CD14-positive monocyte (primary cell): ENCODE results near the gene EML6. TPM values are rescaled to one million over a fixed set of nuclear protein-coding genes. Genes with fewer than 3 reads are reported as not detected.

ENCODE experiments used
- DNase-seq, 3 donors: peaks; one replicate each; pipeline ENCODE4 v3.0.0-alpha.2; 2011 to 2022
- H2AFZ ChIP-seq: 2 replicates; pipeline ENCODE4 v1.6.0; 2012; ENCODE audit warnings: mild to moderate bottlenecking, low read depth, low read length, inconsistent platforms; ENCODE audit not compliant: insufficient read depth, poor library complexity, severe bottlenecking
- H3K27ac ChIP-seq, 2 donors: 1 replicate in 1 of 2; 2 replicates in 1 of 2; pipeline ENCODE4 v1.5.1; 2012 to 2013; ENCODE audit warnings: low read length in 2 of 2, control low read depth in 1 of 2, inconsistent platforms in 1 of 2, low read depth in 1 of 2, mild to moderate bottlenecking in 1 of 2
- H3K27me3 ChIP-seq, 2 donors: one replicate each; pipeline versions ENCODE4 v1.6.0 to v1.6.1; 2011 to 2013; ENCODE audit warnings: low read length in 2 of 2; ENCODE audit not compliant: control insufficient read depth in 2 of 2, insufficient read depth in 2 of 2
- H3K36me3 ChIP-seq, 2 donors: replicated peaks in 1 of 2; 1 replicate in 1 of 2; 2 replicates in 1 of 2; pipeline versions ENCODE4 v1.5.1 to v1.6.1; 2012 to 2013; ENCODE audit warnings: low read length in 2 of 2, control low read depth in 1 of 2, inconsistent platforms in 1 of 2, mild to moderate bottlenecking in 1 of 2; ENCODE audit not compliant: insufficient read depth in 2 of 2, control insufficient read depth in 1 of 2
- H3K4me1 ChIP-seq, 2 donors: 1 replicate in 1 of 2; 2 replicates in 1 of 2; pipeline versions ENCODE4 v1.5.1 to v1.6.1; 2012 to 2013; ENCODE audit warnings: low read length in 2 of 2, control low read depth in 1 of 2, inconsistent platforms in 1 of 2, mild to moderate bottlenecking in 1 of 2, moderate library complexity in 1 of 2; ENCODE audit not compliant: insufficient read depth in 2 of 2, control insufficient read depth in 1 of 2
- H3K4me2 ChIP-seq: replicated peaks from 2 replicates; pipeline ENCODE3; 2012; ENCODE audit warnings: low read length, moderate library complexity, mild to moderate bottlenecking; ENCODE audit not compliant: poor library complexity, severe bottlenecking; ENCODE audit errors: extremely low read depth
- H3K4me3 ChIP-seq, 3 experiments: fragments of 200-600 bp in 1 of 3; sonication (generic) in 1 of 3; replicated peaks in 1 of 3; 1 replicate in 2 of 3; 2 replicates in 1 of 3; pipeline ENCODE4 v1.5.1; 2011 to 2013; ENCODE audit warnings: low read length in 3 of 3, mild to moderate bottlenecking in 3 of 3, control low read depth in 2 of 3, low read depth in 2 of 3, inconsistent platforms in 1 of 3, moderate library complexity in 1 of 3
- H3K79me2 ChIP-seq: 2 replicates; pipeline ENCODE4 v1.6.0; 2012; ENCODE audit warnings: mild to moderate bottlenecking, control low read depth, inconsistent platforms, low read length, moderate library complexity; ENCODE audit not compliant: insufficient read depth
- H3K9ac ChIP-seq: 2 replicates; pipeline ENCODE4 v1.6.0; 2017; ENCODE audit warnings: low read length, mild to moderate bottlenecking; ENCODE audit not compliant: insufficient read depth, poor library complexity, severe bottlenecking
- H3K9me3 ChIP-seq, 2 donors: replicated peaks in 1 of 2; 1 replicate in 1 of 2; 2 replicates in 1 of 2; pipeline versions ENCODE4 v1.5.1 to v1.6.1; 2012 to 2013; ENCODE audit warnings: low read length in 2 of 2, control low read depth in 1 of 2; ENCODE audit not compliant: control insufficient read depth in 1 of 2, insufficient read depth in 1 of 2
- H4K20me1 ChIP-seq: 2 replicates; pipeline ENCODE4 v1.6.0; 2012; ENCODE audit warnings: mild to moderate bottlenecking, low read length, control low read depth, moderate library complexity; ENCODE audit not compliant: insufficient read depth
- H3K27ac Mint-ChIP-seq, 7 donors: one replicate each; pipeline ENCODE4 v1.8.0; 2020; ENCODE audit warnings: mild to moderate bottlenecking in 7 of 7, mixed read lengths in 7 of 7, moderate library complexity in 6 of 7, inconsistent platforms in 2 of 7
- H3K27me3 Mint-ChIP-seq, 3 donors: one replicate each; pipeline ENCODE4 v1.8.0; 2021 to 2022; ENCODE audit warnings: low read depth in 3 of 3, mild to moderate bottlenecking in 3 of 3, mixed read lengths in 3 of 3, moderate library complexity in 3 of 3, inconsistent platforms in 1 of 3
- H3K36me3 Mint-ChIP-seq, 2 donors: one replicate each; pipeline ENCODE4 v1.8.0; 2020; ENCODE audit warnings: mixed read lengths in 2 of 2, inconsistent platforms in 1 of 2, mild to moderate bottlenecking in 1 of 2
- H3K4me1 Mint-ChIP-seq: one replicate; pipeline ENCODE4 v1.8.0; 2020; ENCODE audit warnings: mild to moderate bottlenecking, mixed read lengths
- H3K4me3 Mint-ChIP-seq, 2 donors: one replicate each; pipeline ENCODE4 v1.8.0; 2020; ENCODE audit warnings: mild to moderate bottlenecking in 2 of 2, mixed read lengths in 2 of 2, moderate library complexity in 1 of 2
- H3K9me3 Mint-ChIP-seq, 7 donors: one replicate each; pipeline ENCODE4 v1.8.0; 2020 to 2022; ENCODE audit warnings: mixed read lengths in 7 of 7, mild to moderate bottlenecking in 6 of 7, moderate library complexity in 6 of 7, inconsistent platforms in 2 of 7
- CTCF ChIP-seq: fragments of 200-600 bp; IDR thresholded peaks from one replicate; pipeline ENCODE4 v1.8.0; 2022; ENCODE audit warnings: antibody characterized with exemption, mild to moderate bottlenecking
- WGBS: methylation state at CpG from one replicate; pipeline ENCODE4 v1.1.5; 2013; ENCODE audit warnings: missing lambda C conversion rate; ENCODE audit not compliant: insufficient coverage; 5-methylcytosine and 5-hydroxymethylcytosine counted together
- intact Hi-C, 2 donors: fragments of 100-400 bp; cut with micrococcal nuclease; formaldehyde crosslinking; loops; one replicate each; pipeline versions ENCODE4 v1.15.0 to v1.15.1; 2023
- polyA plus RNA-seq, 3 donors: library from polyadenylated mRNA; depleted of rRNA in 1 of 3; unstranded in 2 of 3; stranded (reverse) in 1 of 3; fragments of 300-500 nt in 2 of 3; fragments of >200 nt in 1 of 3; fragmentation: Illumina TruSeq in 2 of 3; gene quantifications; 1 replicate in 2 of 3; 2 replicates in 1 of 3; pipeline ENCODE4 v1.2.3, GENCODE V29; 2012 to 2021

Gene EML6
- polyA plus RNA-seq, 3 donors: 0.79 TPM; not detected in 2

- Histone ChIP-seq H2AFZ (no peak overlapping the region), H4K20me1 (no peaks in the 10 kb centered on the region), H3K36me3 (no peaks in the 10 kb centered on the region), H3K4me3 (no peak overlapping the region), H3K4me1 (no peaks in the 10 kb centered on the region), H3K79me2 (no peaks in the 10 kb centered on the region), H3K4me2 (no peak overlapping the region), H3K27ac (no peak overlapping the region), H3K9me3 (no peaks in the 10 kb centered on the region), H3K27me3 (no peaks in the 10 kb centered on the region), H3K9ac (no peak overlapping the region)
- H3K27ac Mint-ChIP-seq: peak overlapping the region in 1 of 7 donors; percentile 4
- intact Hi-C loops: no loop called here
- WGBS: 44% methylated on average over 4 of the region's 5 CpGs
- no peaks in the 10 kb centered on the region for H3K36me3 Mint-ChIP-seq
- H3K4me3 Mint-ChIP-seq: no peak overlapping the region
- DNase-seq: peak in 1 of 3 donors; percentile 5
- H3K4me1 Mint-ChIP-seq: peaks cover 11% of the 10 kb centered on the region
- peaks cover 0 to 2% (median 0%) of the 10 kb centered on the region in 3 donors for H3K27me3 Mint-ChIP-seq
- TF ChIP-seq CTCF: no peak
- peaks cover 0 to 5% (median 0%) of the 10 kb centered on the region in 7 donors for H3K9me3 Mint-ChIP-seq
These were observed 143.4 kb downstream of the EML6 start for GRCh38 chr2:54866868-54867267.

GRCh38 chr2:54867457-54867856, 144.0 kb downstream of the EML6 start:
- no peak for TF ChIP-seq CTCF
- Mint-ChIP-seq H3K27me3 (peaks cover 0 to 2% (median 0%) of the 10 kb centered on the region in 3 donors), H3K9me3 (peaks cover 0 to under 1% (median 0%) of the 10 kb centered on the region in 7 donors), H3K4me3 (no peak overlapping the region), H3K36me3 (no peaks in the 10 kb centered on the region), H3K4me1 (peaks cover 11% of the 10 kb centered on the region), H3K27ac (no peak overlapping the region)
- Histone ChIP-seq H3K36me3 (no peaks in the 10 kb centered on the region), H4K20me1 (no peaks in the 10 kb centered on the region), H3K27ac (no peak overlapping the region), H3K27me3 (no peaks in the 10 kb centered on the region), H3K4me2 (no peak overlapping the region), H3K79me2 (no peaks in the 10 kb centered on the region), H3K9me3 (no peaks in the 10 kb centered on the region), H3K4me3 (no peak overlapping the region), H2AFZ (no peak overlapping the region), H3K9ac (no peak overlapping the region), H3K4me1 (no peaks in the 10 kb centered on the region)
- intact Hi-C loops: no loop called here
- no CpG with 5 or more reads among the region's 2 CpGs for WGBS
- DNase-seq: no peak
